Kidney (tissue), 14 donors: Measurements from ENCODE around the gene MINDY4. TPM values are rescaled to one million over a fixed set of nuclear protein-coding genes. Genes with fewer than 3 reads are reported as not detected.
A peak's percentile ranks its signal among the peaks of the same experiment; 100 is the strongest.

Experiments used
- DNase-seq, 5 donors: peaks; one replicate each; pipeline ENCODE4 v3.0.0-alpha.2; 2013 to 2020
- FAIRE-seq: peaks from 2 replicates; lab custom pipeline; 2012; peaks lifted over from hg19 to GRCh38; lab: Jason Lieb, UNC
- H3K27ac ChIP-seq, 2 donors: one replicate each; pipeline ENCODE4 v1.7.0; 2013; ENCODE audit warnings: low read depth in 2 of 2, low read length in 2 of 2, inconsistent platforms in 1 of 2
- H3K27me3 ChIP-seq: one replicate; pipeline ENCODE4 v1.7.1; 2013; ENCODE audit warnings: low read length, inconsistent platforms; ENCODE audit not compliant: control insufficient read depth, insufficient read depth
- H3K36me3 ChIP-seq, 3 donors: one replicate each; pipeline versions ENCODE4 v1.7.0 to v1.7.1; 2013; ENCODE audit warnings: low read length in 3 of 3, control low read depth in 1 of 3, inconsistent platforms in 1 of 3; ENCODE audit not compliant: insufficient read depth in 3 of 3, control insufficient read depth in 2 of 3
- H3K4me1 ChIP-seq, 3 donors: one replicate each; pipeline versions ENCODE4 v1.7.0 to v1.7.1; 2013; ENCODE audit warnings: low read length in 3 of 3, inconsistent platforms in 1 of 3, low read depth in 1 of 3; ENCODE audit not compliant: control insufficient read depth in 2 of 3, insufficient read depth in 2 of 3
- H3K4me3 ChIP-seq, 3 donors: one replicate each; pipeline versions ENCODE4 v1.7.0 to v1.8.1; 2013; ENCODE audit warnings: low read length in 3 of 3, control low read depth in 1 of 3, inconsistent platforms in 1 of 3
- H3K9ac ChIP-seq, 3 donors: one replicate each; pipeline versions ENCODE4 v1.7.0 to v1.7.1; 2013; ENCODE audit warnings: low read length in 3 of 3, control low read depth in 1 of 3, inconsistent platforms in 1 of 3
- H3K9me3 ChIP-seq, 3 donors: one replicate each; pipeline versions ENCODE4 v1.7.0 to v1.7.1; 2013; ENCODE audit warnings: low read length in 3 of 3, control low read depth in 1 of 3, inconsistent platforms in 1 of 3; ENCODE audit not compliant: control insufficient read depth in 2 of 3, insufficient read depth in 1 of 3
- intact Hi-C: fragments of 100-400 bp; cut with DNase I; formaldehyde crosslinking; loops from one replicate; pipeline ENCODE4 v1.11.1; 2022
- polyA plus RNA-seq: library from polyadenylated mRNA; stranded (reverse); fragments of 350-450 nt; fragmentation: Illumina TruSeq; extraction: RNeasy Lipid Tissue Mini Kit (QIAGEN cat#74804); gene quantifications from one replicate; pipeline ENCODE4 v1.2.3, GENCODE V29; 2014; ENCODE audit warnings: low read depth, low replicate concordance; ENCODE audit not compliant: insufficient read depth
- total RNA-seq: library from RNA; stranded (reverse); fragmentation: NEBNext Ultra II Directional; extraction: Animal tissue kit (Norgen Biotek cat#: 25700); gene quantifications from one replicate; pipeline ENCODE4 v1.2.1, GENCODE V29; 2021
- TF ChIP-seq, protein P1 (sequence below): IDR thresholded peaks from 3 replicates; pipeline ENCODE4 v1.5.1; 2012; ENCODE audit warnings: mild to moderate bottlenecking, moderate library complexity, borderline replicate concordance; ENCODE audit not compliant: insufficient read depth; ENCODE audit errors: extremely low read depth
- donor health status: control.
- donor health status: control.
- donor health status: control.
- donor health status: control.
- donor health status: control.
- donor health status: DM: yes; HTN: yes; CAD: no.
- donor health status: Normal renal cell carcinoma (clear cell type).

MINDY4 gene
- total and polyA plus RNA-seq, 2 donors from 2014 or later: 5.3 to 15.3 TPM

DNA sequence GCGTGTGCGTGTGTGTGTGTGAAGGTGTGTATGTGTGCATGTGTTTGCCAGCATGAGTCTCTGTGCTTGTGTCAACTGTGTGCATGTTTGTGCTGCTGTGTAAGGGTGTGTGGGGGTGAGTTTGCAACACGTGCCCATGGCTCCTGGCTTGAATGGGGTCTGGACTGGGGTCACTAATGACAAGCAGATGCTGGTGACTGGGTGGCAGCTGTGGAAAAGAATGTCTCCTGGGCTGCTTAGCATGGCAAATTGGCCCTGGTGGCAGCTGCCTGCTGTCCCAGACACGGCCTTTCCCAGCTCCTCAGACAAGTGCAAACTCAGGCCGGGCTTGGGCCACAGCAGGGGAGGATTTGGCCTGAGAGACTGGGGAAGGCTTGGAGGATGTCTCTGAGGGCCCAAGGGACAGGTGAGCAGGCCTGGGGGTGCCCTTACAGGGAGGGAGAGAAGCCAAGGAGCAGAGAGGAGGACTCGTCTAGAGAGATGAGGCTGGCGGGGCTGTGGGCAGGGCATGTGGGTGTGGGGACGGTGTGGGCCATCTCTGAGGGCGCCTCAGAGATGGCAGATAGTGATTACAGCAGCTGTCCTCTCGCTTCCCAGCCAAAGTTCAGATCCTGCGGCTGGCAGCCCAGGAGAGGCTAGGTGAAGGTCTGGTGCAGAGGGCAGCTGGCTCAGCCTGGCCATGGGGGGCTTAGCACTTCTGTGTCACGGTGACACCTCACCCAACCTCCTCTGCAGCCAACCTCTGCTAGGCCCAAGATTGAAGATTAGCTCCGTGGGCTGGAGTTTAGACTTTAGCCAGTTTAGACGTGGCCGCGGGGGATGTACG is 142.0 kb downstream of the MINDY4 start:
- H3K27ac ChIP-seq: peak overlapping the region; percentile 72 to 81
- TF ChIP-seq, protein P1, sequence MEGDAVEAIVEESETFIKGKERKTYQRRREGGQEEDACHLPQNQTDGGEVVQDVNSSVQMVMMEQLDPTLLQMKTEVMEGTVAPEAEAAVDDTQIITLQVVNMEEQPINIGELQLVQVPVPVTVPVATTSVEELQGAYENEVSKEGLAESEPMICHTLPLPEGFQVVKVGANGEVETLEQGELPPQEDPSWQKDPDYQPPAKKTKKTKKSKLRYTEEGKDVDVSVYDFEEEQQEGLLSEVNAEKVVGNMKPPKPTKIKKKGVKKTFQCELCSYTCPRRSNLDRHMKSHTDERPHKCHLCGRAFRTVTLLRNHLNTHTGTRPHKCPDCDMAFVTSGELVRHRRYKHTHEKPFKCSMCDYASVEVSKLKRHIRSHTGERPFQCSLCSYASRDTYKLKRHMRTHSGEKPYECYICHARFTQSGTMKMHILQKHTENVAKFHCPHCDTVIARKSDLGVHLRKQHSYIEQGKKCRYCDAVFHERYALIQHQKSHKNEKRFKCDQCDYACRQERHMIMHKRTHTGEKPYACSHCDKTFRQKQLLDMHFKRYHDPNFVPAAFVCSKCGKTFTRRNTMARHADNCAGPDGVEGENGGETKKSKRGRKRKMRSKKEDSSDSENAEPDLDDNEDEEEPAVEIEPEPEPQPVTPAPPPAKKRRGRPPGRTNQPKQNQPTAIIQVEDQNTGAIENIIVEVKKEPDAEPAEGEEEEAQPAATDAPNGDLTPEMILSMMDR: no peak
- FAIRE-seq: no peak
- peak overlapping the region; percentile 12 to 94 (median 77) for H3K4me3 ChIP-seq
- DNase-seq: peak in 1 of 5 donors; percentile 48
- no peaks in the 10 kb centered on the region for H3K9me3 ChIP-seq
- H3K4me1 ChIP-seq: peaks cover 0 to 17% (median 12%) of the 10 kb centered on the region in 3 donors
- H3K27me3 ChIP-seq: no peaks in the 10 kb centered on the region
- no peaks in the 10 kb centered on the region for H3K36me3 ChIP-seq
- peak overlapping the region in 2 of 3 donors; percentile 39 to 79 for H3K9ac ChIP-seq
- intact Hi-C loops: no loop called here

DNA sequence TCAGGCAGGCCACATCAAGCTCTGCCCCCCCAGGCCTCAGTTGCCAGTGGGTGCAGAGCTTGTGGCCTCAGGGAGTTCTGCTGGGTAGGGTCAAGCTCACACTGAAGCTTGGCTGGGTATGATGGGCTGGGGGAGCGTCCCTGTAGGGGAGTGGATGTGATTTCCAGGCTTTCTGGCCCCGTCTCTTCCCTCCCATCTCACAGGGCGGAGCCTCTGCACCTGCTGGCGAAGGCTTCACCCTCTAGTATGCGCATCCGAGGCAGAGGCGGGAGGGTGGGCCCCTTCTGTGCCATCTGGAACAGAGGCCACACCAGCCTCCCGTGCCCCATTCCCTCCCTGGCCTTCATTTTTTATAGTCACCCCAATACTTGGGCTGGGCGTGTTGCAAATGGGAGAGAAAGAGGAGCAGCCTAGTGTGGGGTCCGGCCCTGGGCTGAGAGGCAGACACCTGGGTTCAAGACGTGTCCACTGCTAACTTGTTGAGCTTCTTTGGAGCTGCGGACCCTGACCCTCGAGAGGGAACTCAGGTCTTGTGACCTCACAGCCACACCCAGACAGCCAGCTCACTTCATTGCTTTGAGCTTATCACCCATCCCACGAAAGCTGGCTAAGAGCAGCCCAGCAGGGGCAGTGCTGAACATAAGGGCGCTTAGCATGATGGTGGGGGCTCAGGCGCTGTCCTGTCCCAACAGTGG is 142.8 kb downstream of the MINDY4 start:
- no peak for DNase-seq
- FAIRE-seq: no peak

GRCh38 chr7:30914596-30914995 is 143.4 kb downstream of the MINDY4 start:
- no peaks in the 10 kb centered on the region for H3K36me3 ChIP-seq
- FAIRE-seq (no peak), DNase-seq (no peak)
- H3K27ac ChIP-seq: peak overlapping the region; percentile 8 to 81
- no peaks in the 10 kb centered on the region for H3K27me3 ChIP-seq
- peak overlapping the region in 2 of 3 donors; percentile 77 to 94 for H3K4me3 ChIP-seq
- H3K9ac ChIP-seq: peak overlapping the region in 1 of 3 donors; percentile 79
- intact Hi-C loops: no loop called here
- H3K4me1 ChIP-seq: peaks cover 0 to 7% (median 4%) of the 10 kb centered on the region in 3 donors
- H3K9me3 ChIP-seq: no peaks in the 10 kb centered on the region
- TF ChIP-seq, protein P1: no peak

More for the DNA sequence above, 142.8 kb downstream of the MINDY4 start:
- no peaks in the 10 kb centered on the region for H3K36me3 ChIP-seq
- H3K4me1 ChIP-seq: peaks cover 0 to 11% (median 10%) of the 10 kb centered on the region in 3 donors
- H3K4me3 ChIP-seq: peak overlapping the region in 2 of 3 donors; percentile 77 to 94
- TF ChIP-seq, protein P1: no peak
- peak overlapping the region; percentile 72 to 81 for H3K27ac ChIP-seq
- no peaks in the 10 kb centered on the region for H3K27me3 ChIP-seq
- H3K9ac ChIP-seq: peak overlapping the region in 1 of 3 donors; percentile 79
- intact Hi-C loops: no loop called here
- no peaks in the 10 kb centered on the region for H3K9me3 ChIP-seq
